ENCODE results near the gene POR.

- TF ChIP-seq CTCF (IDR thresholded peaks at IDR 0.05) = no peak
- TF ChIP-seq MEF2A (IDR thresholded peaks at IDR 0.05; ENCODE audit: borderline replicate concordance, low read depth) = no peak
- no peak for TF ChIP-seq MAX (IDR thresholded peaks at IDR 0.05; ENCODE audit: low read depth)
- no peak for TF ChIP-seq EP300 (IDR thresholded peaks at IDR 0.05; ENCODE audit: borderline replicate concordance in 1 of 2, low read depth in 1 of 2, low read length in 1 of 2)
Measured at GRCh38 chr7:75921479-75921878, 6.5 kb downstream of the POR start.
